ENCODE data around the gene RFC4. TPM values are rescaled to one million over a fixed set of nuclear protein-coding genes. Genes with fewer than 3 reads are reported as not detected.

Gene RFC4
- total RNA-seq, 1 experiment from 2014 or later = 172 TPM

DNA sequence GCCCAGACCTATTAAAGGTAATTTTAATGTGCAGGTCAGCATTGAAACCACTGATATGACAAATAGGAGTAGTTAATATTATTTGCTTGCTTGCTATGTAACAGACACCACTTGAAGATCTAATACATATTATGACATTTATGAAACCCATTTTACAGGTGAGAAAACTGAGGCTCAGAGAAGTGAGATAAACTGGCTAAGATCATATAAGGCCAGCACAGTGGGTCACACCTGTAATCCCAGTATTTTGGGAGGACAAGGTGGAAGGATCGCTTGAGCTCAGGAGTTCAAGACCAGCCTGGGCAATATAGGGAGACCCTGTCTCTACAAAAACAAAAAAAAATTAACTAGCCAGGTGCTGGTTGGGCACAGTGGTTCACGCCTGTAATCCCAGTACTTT lies 56.0 kb downstream of the RFC4 start:
- no peak for DNase-seq (ENCODE audit: low spot score)

DNA sequence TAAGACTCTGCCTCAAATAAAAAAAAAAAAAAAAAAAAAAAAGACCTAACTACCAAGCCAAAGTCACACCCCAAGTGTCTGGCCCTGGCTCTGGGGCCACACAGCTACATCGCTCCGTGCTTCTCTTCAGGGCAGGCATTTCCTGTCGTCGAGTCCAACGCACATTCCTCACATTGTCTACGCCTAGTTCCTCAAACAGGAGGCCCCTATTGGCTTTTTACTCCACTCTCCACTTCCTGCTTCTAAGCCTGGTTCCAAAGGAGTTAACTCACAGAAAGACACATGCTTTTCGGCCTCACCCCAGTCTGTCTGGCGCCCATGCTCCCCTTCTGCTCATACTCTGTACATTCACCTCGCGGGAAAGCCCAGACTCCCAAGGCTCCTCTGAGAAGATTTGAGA lies 60.3 kb downstream of the RFC4 start:
- DNase-seq (ENCODE audit: low spot score) = peak; percentile 96

DNA sequence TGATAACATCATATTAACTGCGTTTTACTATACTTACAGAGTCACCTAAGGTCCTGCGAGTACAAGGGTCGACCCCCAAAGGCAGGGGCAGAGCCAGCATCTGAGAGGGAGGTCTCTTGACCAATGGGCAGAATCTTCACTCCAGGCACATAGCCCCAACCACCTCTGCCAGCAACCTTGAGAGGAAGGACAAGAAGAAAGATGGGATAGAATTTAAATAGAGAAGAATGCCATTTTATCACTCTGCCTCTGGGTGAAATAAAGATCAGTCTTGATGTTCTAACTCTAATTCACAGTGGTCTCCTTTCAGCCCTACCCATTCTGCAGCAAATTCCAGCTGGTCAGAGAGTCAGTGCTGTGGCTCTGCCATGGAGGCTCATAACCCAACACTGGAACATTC lies 62.6 kb downstream of the RFC4 start:
- no peak for DNase-seq (ENCODE audit: low spot score)

DNA sequence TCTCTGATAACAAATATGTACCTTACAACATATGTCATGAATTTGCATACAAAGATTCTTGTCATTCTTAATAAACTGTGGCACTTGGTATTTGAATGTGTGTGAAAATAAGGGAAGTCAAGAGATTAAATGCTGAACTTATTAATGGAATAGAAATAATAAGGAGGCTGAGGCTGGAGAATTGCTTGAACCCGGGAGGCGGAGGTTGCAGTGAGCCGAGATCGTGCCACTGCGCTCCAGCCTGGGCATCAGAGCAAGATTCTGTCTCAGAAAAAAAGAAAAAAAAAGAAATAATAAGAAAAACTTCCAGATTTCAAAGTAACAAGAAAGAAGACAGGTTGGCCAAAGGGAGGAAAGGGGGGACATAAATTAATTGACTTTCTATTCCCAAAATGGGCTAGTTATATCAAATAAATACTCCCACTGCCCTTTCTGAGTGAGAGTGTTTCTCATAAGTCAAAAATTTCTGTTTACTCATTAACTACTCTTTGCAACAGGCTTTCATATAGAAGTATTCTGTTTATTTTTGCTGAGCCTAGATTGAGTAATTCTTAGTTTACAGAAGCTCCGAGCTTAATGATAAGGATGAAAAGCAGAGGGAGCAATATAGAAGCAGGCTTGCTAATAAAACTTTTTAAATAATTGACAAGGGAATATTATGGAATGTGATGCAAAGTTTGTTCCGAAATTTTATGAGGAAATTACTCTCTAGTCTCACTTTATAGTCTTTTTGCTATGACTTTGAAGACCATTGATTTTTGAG lies 63.5 kb downstream of the RFC4 start:
- DNase-seq (ENCODE audit: low spot score) = no peak

Other genes starting within 250 kb of the RFC4 start
- gene TBCCD1, start 239.1 kb downstream of the RFC4 start, total RNA-seq (2014; rRNA removed; shearing (Covaris generic)) = 10.2 and 19.6 TPM in 2 replicates
- gene DNAJB11, start 235.8 kb downstream of the RFC4 start, total RNA-seq (2014; rRNA removed; shearing (Covaris generic)) = 175 and 202 TPM in 2 replicates
- not detected in 2 replicates for gene AHSG, start 193.4 kb downstream of the RFC4 start, total RNA-seq (2014; rRNA removed; shearing (Covaris generic))
- 0.45 TPM in 1 of 2 replicates, not detected in the other for gene FETUB, start 166.1 kb downstream of the RFC4 start, total RNA-seq (2014; rRNA removed; shearing (Covaris generic))
- gene HRG, start 140.5 kb downstream of the RFC4 start, total RNA-seq (2014; rRNA removed; shearing (Covaris generic)) = not detected in 2 replicates
- gene KNG1, start 89.1 kb downstream of the RFC4 start, total RNA-seq (2014; rRNA removed; shearing (Covaris generic)) = not detected in 2 replicates
- 384 and 473 TPM in 2 replicates for gene EIF4A2, start 22.9 kb downstream of the RFC4 start, total RNA-seq (2014; rRNA removed; shearing (Covaris generic))
- gene ADIPOQ, start 36.2 kb upstream of the RFC4 start, total RNA-seq (2014; rRNA removed; shearing (Covaris generic)) = not detected in 2 replicates
- gene ST6GAL1, start 124.0 kb upstream of the RFC4 start, total RNA-seq (2014; rRNA removed; shearing (Covaris generic)) = 5.3 and 9.4 TPM in 2 replicates

All from A172 (cell line).